C4-2B (cell line): ENCODE data around the gene DLEU7.

Experiments used
- CTCF ChIP-seq: fragments of 450-650 bp; conservative IDR thresholded peaks from 2 replicates; pipeline ENCODE4 v1.5.1; 2017; ENCODE audit warnings: mild to moderate bottlenecking
- ZFX ChIP-seq: fragments of 450-650 bp; IDR thresholded peaks from 2 replicates; pipeline ENCODE4 v1.6.1; 2017

DNA sequence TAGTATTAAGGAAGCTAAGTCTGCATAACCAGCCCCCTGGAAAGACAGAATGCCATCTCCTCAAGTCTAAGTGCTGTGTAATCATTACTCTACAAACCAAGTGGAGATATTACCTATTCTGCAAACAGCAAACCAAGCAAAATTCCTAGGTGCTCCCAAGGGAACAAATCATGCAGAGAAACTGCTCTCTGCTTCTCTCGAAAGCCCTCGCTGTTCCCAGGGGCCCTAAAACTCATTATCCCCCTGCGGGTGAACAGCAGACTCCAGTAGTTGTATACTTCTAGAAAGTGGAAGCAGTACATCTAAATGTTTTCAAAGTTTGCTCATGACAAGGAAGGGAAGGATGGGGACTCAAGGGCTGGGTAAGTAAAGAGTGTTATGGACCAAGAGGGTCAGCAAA lies 3.2 kb downstream of the DLEU7 start:
- no peak for TF ChIP-seq CTCF
- TF ChIP-seq ZFX, result no peak
